ENCODE data around the gene INSC. TPM values are rescaled to one million over a fixed set of nuclear protein-coding genes. Genes with fewer than 3 reads are reported as not detected.

Gene INSC
- total RNA-seq, 1 experiment from 2014 or later: not detected

DNA sequence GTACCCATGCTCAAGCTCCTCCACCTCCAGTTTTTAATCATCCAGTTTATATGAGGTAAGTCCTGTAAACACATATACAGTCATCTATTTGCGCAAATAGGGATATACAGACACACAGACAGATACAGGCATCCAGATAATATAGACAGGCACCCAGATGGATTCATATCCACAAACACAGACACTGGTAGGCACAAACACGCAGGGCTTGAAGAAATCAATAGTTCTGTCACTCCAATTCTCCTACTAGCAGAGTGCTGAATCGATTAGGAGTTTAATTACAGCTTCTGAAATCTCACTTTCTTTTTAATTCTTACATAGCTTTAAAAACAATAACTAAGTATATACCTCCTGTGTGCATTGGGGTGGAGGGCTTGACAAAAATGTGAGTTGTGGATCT is 56.0 kb downstream of the INSC start:
- H3K9ac ChIP-seq (ENCODE audit: low read length): no peak overlapping the region
- no peaks in the 10 kb centered on the region for H3K27me3 ChIP-seq (ENCODE audit: low read length)
- H3K79me2 ChIP-seq (ENCODE audit: low read length): no peaks in the 10 kb centered on the region
- H3K27ac ChIP-seq (ENCODE audit: low read length): no peak overlapping the region
- H3K9me2 ChIP-seq (replicated peaks; ENCODE audit: low read length): no peaks in the 10 kb centered on the region
- ATAC-seq: no peak
- ChIA-PET POLR2A (ENCODE audit: unreplicated experiment) (no interaction called here), CTCF (no interaction called here)
- intact Hi-C loops (cut with micrococcal nuclease): no loop called here
- H3K9me3 ChIP-seq (ENCODE audit: low read length): no peaks in the 10 kb centered on the region
- no peaks in the 10 kb centered on the region for H3K4me1 ChIP-seq (ENCODE audit: insufficient read depth, low read length)
- H3K36me3 ChIP-seq (ENCODE audit: low read depth, low read length): no peaks in the 10 kb centered on the region
- H2AFZ ChIP-seq (ENCODE audit: low read length): no peak overlapping the region
- H3K4me3 ChIP-seq (ENCODE audit: low read length): no peak overlapping the region
- TF ChIP-seq EZH2phosphoT487 (IDR thresholded peaks at IDR 0.05; ENCODE audit: borderline replicate concordance, low read length) (no peak), EZH2 (IDR thresholded peaks at IDR 0.05; ENCODE audit: low read length, unreplicated experiment) (no peak)
- TF ChIP-seq, protein P1, sequence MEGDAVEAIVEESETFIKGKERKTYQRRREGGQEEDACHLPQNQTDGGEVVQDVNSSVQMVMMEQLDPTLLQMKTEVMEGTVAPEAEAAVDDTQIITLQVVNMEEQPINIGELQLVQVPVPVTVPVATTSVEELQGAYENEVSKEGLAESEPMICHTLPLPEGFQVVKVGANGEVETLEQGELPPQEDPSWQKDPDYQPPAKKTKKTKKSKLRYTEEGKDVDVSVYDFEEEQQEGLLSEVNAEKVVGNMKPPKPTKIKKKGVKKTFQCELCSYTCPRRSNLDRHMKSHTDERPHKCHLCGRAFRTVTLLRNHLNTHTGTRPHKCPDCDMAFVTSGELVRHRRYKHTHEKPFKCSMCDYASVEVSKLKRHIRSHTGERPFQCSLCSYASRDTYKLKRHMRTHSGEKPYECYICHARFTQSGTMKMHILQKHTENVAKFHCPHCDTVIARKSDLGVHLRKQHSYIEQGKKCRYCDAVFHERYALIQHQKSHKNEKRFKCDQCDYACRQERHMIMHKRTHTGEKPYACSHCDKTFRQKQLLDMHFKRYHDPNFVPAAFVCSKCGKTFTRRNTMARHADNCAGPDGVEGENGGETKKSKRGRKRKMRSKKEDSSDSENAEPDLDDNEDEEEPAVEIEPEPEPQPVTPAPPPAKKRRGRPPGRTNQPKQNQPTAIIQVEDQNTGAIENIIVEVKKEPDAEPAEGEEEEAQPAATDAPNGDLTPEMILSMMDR (conservative IDR thresholded peaks at IDR 0.05; ENCODE audit: low read depth, low read length): no peak
- H3F3A ChIP-seq (ENCODE audit: low read length, unreplicated experiment): no peaks in the 10 kb centered on the region
- BruUV-seq (replicated peaks): no TSS peak
- no peaks in the 10 kb centered on the region for H4K20me1 ChIP-seq (ENCODE audit: low read length)
- DNase-seq: no peak
- H3K4me2 ChIP-seq (ENCODE audit: low read length): no peak overlapping the region

DNA sequence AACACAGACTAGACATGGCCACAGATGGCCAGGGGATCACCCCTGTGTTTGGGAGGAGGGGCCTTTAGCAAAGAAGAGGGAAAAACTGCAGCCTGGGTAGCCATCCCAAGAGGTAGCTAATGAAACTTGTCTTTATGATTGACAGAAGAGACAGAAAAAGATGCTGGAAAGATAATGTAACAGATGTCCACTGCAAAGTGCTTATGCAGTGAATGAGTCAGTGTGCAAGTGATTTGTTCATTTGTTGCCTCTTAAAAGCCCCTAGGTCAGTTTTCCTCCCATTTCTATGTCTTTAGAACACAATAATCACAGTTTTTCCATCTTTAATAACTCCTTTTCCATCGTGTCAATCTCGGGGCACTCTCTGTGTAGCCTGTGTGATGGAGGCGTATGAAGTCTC is 57.2 kb downstream of the INSC start:
- Histone ChIP-seq H3F3A (ENCODE audit: low read length, unreplicated experiment) (no peaks in the 10 kb centered on the region), H3K4me2 (ENCODE audit: low read length) (no peak overlapping the region), H3K9me2 (replicated peaks; ENCODE audit: low read length) (no peaks in the 10 kb centered on the region), H3K9ac (ENCODE audit: low read length) (no peak overlapping the region), H3K27ac (ENCODE audit: low read length) (no peak overlapping the region), H3K27me3 (ENCODE audit: low read length) (no peaks in the 10 kb centered on the region), H3K36me3 (ENCODE audit: low read depth, low read length) (no peaks in the 10 kb centered on the region), H4K20me1 (ENCODE audit: low read length) (no peaks in the 10 kb centered on the region), H3K4me1 (ENCODE audit: insufficient read depth, low read length) (no peaks in the 10 kb centered on the region), H3K9me3 (ENCODE audit: low read length) (no peaks in the 10 kb centered on the region), H3K79me2 (ENCODE audit: low read length) (no peaks in the 10 kb centered on the region), H2AFZ (ENCODE audit: low read length) (no peak overlapping the region), H3K4me3 (ENCODE audit: low read length) (no peak overlapping the region)
- ATAC-seq (no peak), DNase-seq (no peak)
- BruUV-seq (replicated peaks): no TSS peak
- CTCF ChIA-PET: no interaction called here
- intact Hi-C loops (cut with micrococcal nuclease): no loop called here
- TF ChIP-seq, protein P1 (conservative IDR thresholded peaks at IDR 0.05; ENCODE audit: low read depth, low read length): no peak
- no peak for TF ChIP-seq EZH2 (IDR thresholded peaks at IDR 0.05; ENCODE audit: low read length, unreplicated experiment)
- no peak for TF ChIP-seq EZH2phosphoT487 (IDR thresholded peaks at IDR 0.05; ENCODE audit: borderline replicate concordance, low read length)
- POLR2A ChIA-PET (ENCODE audit: unreplicated experiment): no interaction called here

DNA sequence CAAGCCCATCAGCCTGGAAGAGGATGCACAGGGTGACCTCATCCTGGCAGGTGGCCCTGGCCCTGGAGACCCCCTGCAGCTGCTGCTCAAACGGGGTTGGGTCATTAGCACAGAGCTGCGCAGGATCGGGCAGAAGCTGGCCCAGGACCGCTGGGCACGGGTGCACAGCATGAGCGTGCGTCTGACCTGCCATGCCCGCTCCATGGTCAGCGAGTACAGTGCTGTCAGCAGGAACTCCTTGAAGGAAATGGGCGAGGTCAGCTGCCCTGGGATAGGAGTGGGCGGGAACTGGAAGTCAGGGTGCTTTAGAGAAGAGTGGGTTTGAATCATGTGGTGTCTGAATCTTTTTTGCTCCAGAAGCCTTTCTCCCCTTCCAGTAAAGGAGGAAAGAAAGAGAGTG is 61.1 kb downstream of the INSC start:
- BruUV-seq (replicated peaks): no TSS peak
- CTCF ChIA-PET: no interaction called here
- intact Hi-C loops (cut with micrococcal nuclease): no loop called here

More for the DNA sequence above, 61.1 kb downstream of the INSC start:
- DNase-seq: no peak
- H3F3A ChIP-seq (ENCODE audit: low read length, unreplicated experiment): no peaks in the 10 kb centered on the region
- no peaks in the 10 kb centered on the region for H4K20me1 ChIP-seq (ENCODE audit: low read length)
- no peak overlapping the region for H3K4me3 ChIP-seq (ENCODE audit: low read length)
- no peak for ATAC-seq
- POLR2A ChIA-PET (ENCODE audit: unreplicated experiment): no interaction called here
- H3K36me3 ChIP-seq (ENCODE audit: low read depth, low read length): no peaks in the 10 kb centered on the region
- H3K4me1 ChIP-seq (ENCODE audit: insufficient read depth, low read length): no peaks in the 10 kb centered on the region
- no peaks in the 10 kb centered on the region for H3K9me2 ChIP-seq (replicated peaks; ENCODE audit: low read length)
- no peaks in the 10 kb centered on the region for H3K9me3 ChIP-seq (ENCODE audit: low read length)
- no peak overlapping the region for H3K9ac ChIP-seq (ENCODE audit: low read length)
- no peaks in the 10 kb centered on the region for H3K79me2 ChIP-seq (ENCODE audit: low read length)
- H3K27ac ChIP-seq (ENCODE audit: low read length): no peak overlapping the region
- no peaks in the 10 kb centered on the region for H3K27me3 ChIP-seq (ENCODE audit: low read length)
- no peak overlapping the region for H3K4me2 ChIP-seq (ENCODE audit: low read length)
- TF ChIP-seq, protein P1 (conservative IDR thresholded peaks at IDR 0.05; ENCODE audit: low read depth, low read length): no peak
- TF ChIP-seq EZH2phosphoT487 (IDR thresholded peaks at IDR 0.05; ENCODE audit: borderline replicate concordance, low read length): no peak
- TF ChIP-seq EZH2 (IDR thresholded peaks at IDR 0.05; ENCODE audit: low read length, unreplicated experiment): no peak
- H2AFZ ChIP-seq (ENCODE audit: low read length): no peak overlapping the region
